Measurements from ENCODE around the gene FEM1C.

FEM1C gene

DNA sequence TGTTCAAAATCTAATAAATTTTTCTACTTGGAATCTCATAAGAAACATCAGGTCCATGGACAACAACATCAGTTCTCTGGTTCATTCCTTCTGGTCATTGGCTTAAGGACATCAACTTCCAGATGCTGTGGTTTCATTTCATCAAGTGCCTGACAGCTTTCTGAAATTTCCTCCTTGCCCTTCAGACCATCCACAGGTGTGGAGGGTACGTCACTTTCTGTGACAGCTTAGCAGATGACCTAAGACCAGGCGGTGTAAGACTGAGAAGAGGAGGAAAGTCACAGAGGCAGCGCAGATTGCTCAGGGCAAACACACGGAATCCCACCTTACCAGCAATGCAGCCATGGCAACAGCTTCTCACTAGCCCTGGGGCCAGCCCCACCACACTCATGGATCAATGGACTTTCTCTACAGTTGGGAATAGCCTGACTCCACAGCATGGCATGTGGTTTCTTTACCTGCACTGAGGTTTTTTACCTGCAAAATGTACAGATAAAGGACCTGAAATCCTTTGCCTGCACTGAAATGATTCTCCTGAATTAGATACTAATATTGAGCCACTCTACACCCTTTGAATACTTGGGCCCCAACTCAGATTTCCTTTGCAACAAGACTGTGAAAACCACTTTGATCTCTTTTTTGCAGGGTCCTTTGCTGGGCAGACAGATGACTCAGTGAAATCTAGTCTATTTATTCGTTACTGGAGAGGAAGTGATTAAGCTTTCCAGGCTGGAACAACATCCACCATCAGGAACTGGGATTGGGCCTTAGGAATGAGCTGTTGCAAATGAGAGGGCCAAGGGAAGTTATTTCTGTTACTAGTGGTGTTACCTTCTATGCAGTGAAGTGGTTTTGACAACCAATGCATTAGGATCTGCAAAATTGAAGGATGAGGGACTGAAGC lies 30.8 kb upstream of the FEM1C start:
- H3K9me3 ChIP-seq (ENCODE audit: control insufficient read depth, insufficient read depth, low read length) = no peaks in the 10 kb centered on the region
- 0 out of 2 replicates have a peak, but pooled peaks cover 4% of the 10 kb centered on the region for H3K36me3 ChIP-seq (ENCODE audit: insufficient read depth, low read length)
- H3K4me1 ChIP-seq (ENCODE audit: insufficient read depth, low read length) = no peaks in the 10 kb centered on the region; the same call in 1 of the 2 replicates
- H3K9ac ChIP-seq (ENCODE audit: low read depth, low read length) = no peak overlapping the region

DNA sequence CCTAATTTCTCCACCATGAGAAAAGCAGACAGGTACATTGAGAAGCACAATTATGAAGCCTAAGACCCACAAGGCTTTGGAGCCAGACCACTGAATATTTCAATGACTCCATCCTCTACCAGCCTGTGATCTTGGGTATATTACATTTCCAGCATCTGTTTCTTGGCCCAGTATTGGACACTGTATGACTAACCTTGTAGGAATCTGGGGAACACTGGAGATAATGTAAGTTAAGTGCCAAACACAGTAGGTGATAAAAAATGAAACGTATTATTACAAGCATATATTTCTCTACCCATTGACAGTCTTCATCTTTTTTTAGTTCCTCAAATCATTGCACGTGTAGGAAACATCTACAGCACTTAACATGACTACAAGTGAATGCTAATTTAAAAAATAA lies 28.6 kb upstream of the FEM1C start:
- Histone ChIP-seq H3K4me1 (ENCODE audit: insufficient read depth, low read length) (no peaks in the 10 kb centered on the region; the same call in 1 of the 2 replicates), H3K9me3 (ENCODE audit: control insufficient read depth, insufficient read depth, low read length) (no peaks in the 10 kb centered on the region), H3K36me3 (ENCODE audit: insufficient read depth, low read length) (0 out of 2 replicates have a peak, but pooled peaks cover 4% of the 10 kb centered on the region), H3K9ac (ENCODE audit: low read depth, low read length) (no peak overlapping the region)

DNA sequence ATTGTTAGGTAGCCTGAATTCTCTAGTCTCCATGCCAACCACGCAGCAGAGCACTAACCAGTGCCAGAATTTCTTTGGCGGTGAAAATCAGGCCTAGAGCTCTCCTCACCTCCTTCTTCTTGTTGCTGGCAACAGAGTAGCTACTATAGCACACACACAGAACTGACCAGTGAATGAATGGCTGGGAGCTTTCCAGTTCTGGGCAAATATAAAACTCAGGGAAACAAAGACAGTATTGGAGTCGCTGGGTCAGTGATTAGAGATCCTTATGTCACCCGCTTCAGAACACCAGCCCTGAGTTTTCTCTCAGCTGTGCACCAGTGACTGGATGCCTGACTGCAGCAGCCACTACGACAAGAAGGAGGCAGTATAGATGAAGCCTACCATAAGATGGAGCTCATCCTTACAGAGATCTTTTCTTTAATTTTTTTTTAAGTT lies 26.9 kb upstream of the FEM1C start:
- H3K9me3 ChIP-seq (ENCODE audit: control insufficient read depth, insufficient read depth, low read length) = no peaks in the 10 kb centered on the region
- no peaks in the 10 kb centered on the region for H3K36me3 ChIP-seq (ENCODE audit: insufficient read depth, low read length)
- no peak overlapping the region for H3K9ac ChIP-seq (ENCODE audit: low read depth, low read length)
- no peaks in the 10 kb centered on the region; the same call in 1 of the 2 replicates for H3K4me1 ChIP-seq (ENCODE audit: insufficient read depth, low read length)

DNA sequence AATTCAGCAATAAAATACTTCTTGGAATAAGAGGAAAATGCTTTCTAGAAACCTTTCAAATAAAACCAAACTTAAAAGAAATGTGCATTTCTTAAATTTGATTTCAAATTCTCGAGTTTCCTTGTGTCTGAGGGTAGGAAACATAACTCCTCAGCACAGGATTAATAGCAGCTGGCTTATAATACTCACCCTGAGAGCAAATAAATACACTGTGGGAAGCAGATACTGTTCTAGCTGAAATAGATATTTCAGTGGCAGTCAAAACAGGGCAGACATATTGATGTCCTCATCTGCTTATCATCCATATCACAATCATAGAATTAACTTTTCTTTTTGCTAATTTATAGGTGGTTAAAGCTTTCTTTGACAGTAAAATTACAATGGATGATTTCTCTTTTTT lies 24.1 kb upstream of the FEM1C start:
- Histone ChIP-seq H3K9ac (ENCODE audit: low read depth, low read length) (no peak overlapping the region), H3K4me1 (ENCODE audit: insufficient read depth, low read length) (no peaks in the 10 kb centered on the region), H3K9me3 (ENCODE audit: control insufficient read depth, insufficient read depth, low read length) (no peaks in the 10 kb centered on the region), H3K36me3 (ENCODE audit: insufficient read depth, low read length) (no peaks in the 10 kb centered on the region)

DNA sequence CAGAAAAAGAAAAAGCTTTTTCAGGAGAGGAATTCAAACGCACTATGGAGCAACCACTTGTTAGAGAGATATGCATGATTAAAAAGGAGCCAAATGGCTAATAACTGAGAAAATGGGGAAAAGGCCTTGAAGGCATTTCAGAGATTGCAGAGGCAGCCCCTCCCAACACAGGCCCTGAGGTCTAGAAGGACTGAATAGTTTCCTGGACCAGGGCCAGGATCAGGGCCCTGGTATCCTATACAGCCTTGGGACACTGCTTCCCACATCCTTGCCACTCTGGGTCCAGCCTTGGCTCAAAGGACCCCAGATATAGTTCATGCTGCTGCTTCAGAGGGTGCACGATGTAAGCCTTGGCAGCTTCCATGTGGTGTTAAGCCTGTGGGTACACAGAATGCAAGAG lies 20.7 kb upstream of the FEM1C start:
- Histone ChIP-seq H3K9ac (ENCODE audit: low read depth, low read length) (no peak overlapping the region), H3K4me1 (ENCODE audit: insufficient read depth, low read length) (no peaks in the 10 kb centered on the region), H3K36me3 (ENCODE audit: insufficient read depth, low read length) (no peaks in the 10 kb centered on the region), H3K9me3 (ENCODE audit: control insufficient read depth, insufficient read depth, low read length) (no peaks in the 10 kb centered on the region)

DNA sequence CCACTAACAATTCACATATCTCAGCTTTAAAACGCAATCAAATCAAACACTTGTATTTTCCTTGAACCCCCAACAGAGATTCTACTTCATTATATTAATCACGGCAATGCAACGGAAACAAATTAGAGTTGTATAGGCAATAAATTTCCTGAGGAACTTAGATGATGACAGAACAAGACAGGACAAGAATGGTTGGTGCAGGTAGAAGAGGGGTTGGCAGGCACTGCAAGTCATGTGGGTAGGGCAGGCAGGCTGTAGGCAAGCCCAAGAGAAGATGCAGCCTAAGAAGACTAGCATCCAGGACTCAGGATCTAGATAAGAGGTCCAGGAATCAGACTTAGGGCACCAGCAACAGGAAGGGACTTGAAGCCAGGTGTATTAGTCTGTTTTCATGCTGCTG lies 16.6 kb upstream of the FEM1C start:
- H3K9ac ChIP-seq (ENCODE audit: low read depth, low read length) = no peak overlapping the region
- peaks cover 11% of the 10 kb centered on the region for H3K4me1 ChIP-seq (ENCODE audit: insufficient read depth, low read length)
- H3K9me3 ChIP-seq (ENCODE audit: control insufficient read depth, insufficient read depth, low read length) = no peaks in the 10 kb centered on the region
- no peaks in the 10 kb centered on the region for H3K36me3 ChIP-seq (ENCODE audit: insufficient read depth, low read length)

DNA sequence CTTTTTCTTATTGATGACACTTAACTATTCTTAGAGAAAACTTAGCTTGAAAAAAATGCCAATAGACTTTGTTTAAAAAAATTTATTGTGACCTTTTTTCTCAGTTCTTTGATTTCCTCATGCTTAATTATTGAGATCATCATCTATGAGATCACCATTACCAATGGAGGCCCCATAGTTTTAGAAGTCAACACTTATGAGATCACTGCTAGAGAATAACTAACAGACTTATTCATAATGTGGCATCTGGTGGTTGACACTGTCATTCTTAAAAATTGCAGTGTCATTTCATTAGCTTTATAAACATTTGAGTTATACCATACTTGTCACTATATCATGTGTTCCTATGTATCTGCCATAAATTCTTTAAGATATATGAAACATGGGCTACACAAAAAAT lies 14.9 kb upstream of the FEM1C start:
- no peaks in the 10 kb centered on the region for H3K36me3 ChIP-seq (ENCODE audit: insufficient read depth, low read length)
- H3K9ac ChIP-seq (ENCODE audit: low read depth, low read length) = no peak overlapping the region
- H3K4me1 ChIP-seq (ENCODE audit: insufficient read depth, low read length) = peaks cover 11% of the 10 kb centered on the region
- no peaks in the 10 kb centered on the region for H3K9me3 ChIP-seq (ENCODE audit: control insufficient read depth, insufficient read depth, low read length)

DNA sequence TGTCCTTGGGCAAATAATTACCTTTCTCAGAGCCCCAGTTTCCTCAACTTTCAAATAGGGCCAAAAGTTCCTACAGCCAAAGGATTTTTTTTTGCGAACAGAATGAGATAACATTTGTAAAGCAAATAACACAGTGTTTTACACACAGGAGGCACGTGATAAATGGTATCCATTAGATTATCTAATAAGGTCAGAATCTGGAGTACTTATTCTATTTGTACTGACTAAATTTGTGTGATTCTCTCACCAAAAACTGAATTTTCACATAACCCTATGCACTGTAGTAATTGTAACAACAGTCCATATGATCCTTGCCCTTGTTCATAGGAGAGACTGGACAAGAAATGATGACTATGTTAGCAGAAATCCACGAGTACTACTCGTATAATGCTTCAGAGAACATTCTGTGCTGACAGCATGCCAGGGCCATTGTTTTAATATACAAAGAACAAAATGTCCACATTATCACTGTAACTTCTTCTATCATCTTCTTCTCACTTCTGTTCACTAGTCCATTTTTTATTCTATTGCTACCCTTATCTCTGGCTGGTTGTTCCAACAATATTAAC lies 13.9 kb upstream of the FEM1C start:
- Histone ChIP-seq H3K9me3 (ENCODE audit: control insufficient read depth, insufficient read depth, low read length) (no peaks in the 10 kb centered on the region), H3K36me3 (ENCODE audit: insufficient read depth, low read length) (no peaks in the 10 kb centered on the region), H3K9ac (ENCODE audit: low read depth, low read length) (no peak overlapping the region), H3K4me1 (ENCODE audit: insufficient read depth, low read length) (peaks cover 11% of the 10 kb centered on the region)

DNA sequence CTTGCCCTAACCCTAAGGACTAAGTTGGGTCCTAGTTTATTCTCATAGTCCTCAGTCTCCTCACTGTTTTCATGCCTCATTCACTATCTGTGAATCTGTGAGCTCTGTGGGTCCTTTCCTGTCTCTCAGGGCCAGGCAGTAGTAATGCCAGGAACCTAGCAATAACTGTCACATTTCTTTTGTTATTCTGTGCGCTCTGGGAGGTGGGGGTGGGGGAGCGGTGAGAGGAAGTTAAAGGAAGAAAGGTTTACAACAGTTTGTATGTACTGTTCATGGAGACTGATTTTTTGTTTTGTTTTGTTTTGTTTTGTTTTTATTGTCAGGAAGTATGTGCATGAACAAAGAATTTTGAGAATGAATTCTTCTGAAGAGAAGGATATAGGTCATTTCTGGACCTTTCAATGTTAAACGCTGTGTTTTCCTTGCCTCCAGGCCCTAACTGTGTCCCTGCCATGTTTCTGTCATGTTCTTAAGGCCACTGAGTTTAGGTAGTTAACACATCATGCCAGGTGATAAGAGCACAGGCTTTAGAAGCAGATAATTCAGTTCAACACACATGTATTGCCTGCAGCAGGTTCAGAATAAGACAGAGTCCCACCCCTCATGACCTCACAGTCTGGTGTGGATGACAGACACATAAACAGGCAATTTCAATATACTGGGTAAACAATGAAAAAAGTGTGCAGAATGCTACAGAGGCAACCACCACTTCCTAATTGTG lies 13.3 kb upstream of the FEM1C start:
- Histone ChIP-seq H3K36me3 (ENCODE audit: insufficient read depth, low read length) (no peaks in the 10 kb centered on the region), H3K9me3 (ENCODE audit: control insufficient read depth, insufficient read depth, low read length) (no peaks in the 10 kb centered on the region), H3K9ac (ENCODE audit: low read depth, low read length) (no peak overlapping the region), H3K4me1 (ENCODE audit: insufficient read depth, low read length) (peaks cover 11% of the 10 kb centered on the region)

DNA sequence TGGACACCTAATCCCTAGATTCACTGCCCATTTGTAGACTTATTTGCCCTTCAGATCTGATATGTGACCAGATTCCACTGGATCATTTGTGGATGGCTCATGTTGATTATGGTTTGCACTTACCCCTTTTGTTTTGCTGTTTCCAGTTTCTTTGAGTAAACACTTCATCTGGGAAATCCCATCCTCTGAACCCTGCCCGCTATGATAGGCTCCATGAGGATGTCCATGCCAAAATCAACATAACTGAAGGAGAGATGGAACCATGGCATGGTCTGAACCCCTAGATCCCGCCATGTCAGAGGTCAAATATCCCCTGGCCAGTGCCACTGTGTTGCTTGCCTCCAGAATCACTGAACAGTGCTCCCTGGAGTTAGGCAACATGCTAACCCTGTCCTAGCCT lies 11.7 kb upstream of the FEM1C start:
- peaks cover 11% of the 10 kb centered on the region for H3K4me1 ChIP-seq (ENCODE audit: insufficient read depth, low read length)
- no peaks in the 10 kb centered on the region for H3K36me3 ChIP-seq (ENCODE audit: insufficient read depth, low read length)
- H3K9me3 ChIP-seq (ENCODE audit: control insufficient read depth, insufficient read depth, low read length) = no peaks in the 10 kb centered on the region
- H3K9ac ChIP-seq (ENCODE audit: low read depth, low read length) = no peak overlapping the region

DNA sequence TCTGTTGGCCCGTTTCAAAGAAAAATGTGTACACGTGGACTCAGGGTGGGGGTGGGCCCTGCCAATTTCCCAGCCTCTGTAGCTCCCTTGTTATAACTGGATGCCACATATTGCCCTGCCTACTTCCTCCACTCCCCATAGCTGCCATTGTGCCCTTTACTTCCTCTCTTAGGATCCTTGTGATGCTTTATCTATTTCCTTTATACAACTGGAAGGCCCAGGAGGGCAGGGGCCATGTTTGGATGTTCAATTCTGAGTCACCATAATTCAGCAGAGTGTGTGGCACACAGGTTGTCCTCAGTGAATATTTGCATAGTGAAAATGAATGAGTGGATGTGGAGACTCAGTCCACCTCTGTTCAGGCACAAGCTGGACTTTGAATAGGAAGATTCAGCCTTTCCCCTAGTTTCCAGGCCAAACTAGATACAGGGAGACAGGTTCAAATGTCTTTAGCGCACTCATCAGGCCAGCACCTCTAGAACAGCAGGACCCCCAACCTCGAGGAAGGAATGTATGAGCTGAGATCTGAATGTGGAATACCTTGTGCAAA lies 10.6 kb upstream of the FEM1C start:
- Histone ChIP-seq H3K36me3 (ENCODE audit: insufficient read depth, low read length) (no peaks in the 10 kb centered on the region), H3K9ac (ENCODE audit: low read depth, low read length) (no peak overlapping the region), H3K9me3 (ENCODE audit: control insufficient read depth, insufficient read depth, low read length) (no peaks in the 10 kb centered on the region), H3K4me1 (ENCODE audit: insufficient read depth, low read length) (peaks cover 11% of the 10 kb centered on the region)

DNA sequence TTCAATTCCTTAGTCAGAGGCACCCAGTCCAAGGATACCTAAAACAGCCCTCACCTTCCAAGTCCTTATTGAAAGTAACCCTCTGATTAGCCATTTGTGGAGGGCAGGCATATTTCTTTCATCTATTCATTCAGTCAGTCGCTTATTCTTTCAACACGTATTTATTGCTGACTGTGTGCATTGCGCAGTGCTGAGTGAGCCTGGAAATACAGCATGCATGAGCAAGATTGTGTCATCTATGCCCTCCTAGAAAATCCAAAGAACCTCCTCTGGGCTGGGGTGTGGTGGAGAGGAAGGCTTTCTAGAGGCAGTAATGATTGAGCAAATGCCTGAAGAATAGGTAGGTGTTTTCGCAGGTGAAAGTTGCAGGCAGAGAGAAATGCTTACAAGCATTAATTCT lies 8.5 kb upstream of the FEM1C start:
- Histone ChIP-seq H3K36me3 (ENCODE audit: insufficient read depth, low read length) (no peaks in the 10 kb centered on the region), H3K4me1 (ENCODE audit: insufficient read depth, low read length) (peaks cover 9% of the 10 kb centered on the region), H3K9ac (ENCODE audit: low read depth, low read length) (no peak overlapping the region), H3K9me3 (ENCODE audit: control insufficient read depth, insufficient read depth, low read length) (no peaks in the 10 kb centered on the region)

DNA sequence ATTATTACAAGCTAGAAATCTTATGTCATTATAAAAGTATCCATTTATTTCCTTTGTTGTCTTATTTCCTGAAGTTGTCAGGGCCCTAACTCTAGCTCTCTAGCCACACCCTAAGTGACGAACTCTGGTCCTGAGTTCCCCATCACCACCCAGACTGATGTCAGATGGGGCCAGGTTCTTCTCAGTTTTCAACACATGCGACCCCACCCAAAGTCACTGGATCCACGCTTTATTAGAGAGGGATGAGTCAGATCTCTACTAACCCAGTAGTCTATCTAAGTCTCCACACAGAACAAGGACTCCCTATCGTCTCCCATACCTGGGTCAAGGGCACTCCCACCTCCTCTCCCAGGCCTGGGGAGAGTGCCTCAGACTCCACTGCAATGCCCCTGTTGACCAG lies 6.8 kb upstream of the FEM1C start:
- no peak overlapping the region for H3K9ac ChIP-seq (ENCODE audit: low read depth, low read length)
- no peaks in the 10 kb centered on the region for H3K36me3 ChIP-seq (ENCODE audit: insufficient read depth, low read length)
- H3K9me3 ChIP-seq (ENCODE audit: control insufficient read depth, insufficient read depth, low read length) = no peaks in the 10 kb centered on the region
- no peaks in the 10 kb centered on the region for H3K4me1 ChIP-seq (ENCODE audit: insufficient read depth, low read length)

DNA sequence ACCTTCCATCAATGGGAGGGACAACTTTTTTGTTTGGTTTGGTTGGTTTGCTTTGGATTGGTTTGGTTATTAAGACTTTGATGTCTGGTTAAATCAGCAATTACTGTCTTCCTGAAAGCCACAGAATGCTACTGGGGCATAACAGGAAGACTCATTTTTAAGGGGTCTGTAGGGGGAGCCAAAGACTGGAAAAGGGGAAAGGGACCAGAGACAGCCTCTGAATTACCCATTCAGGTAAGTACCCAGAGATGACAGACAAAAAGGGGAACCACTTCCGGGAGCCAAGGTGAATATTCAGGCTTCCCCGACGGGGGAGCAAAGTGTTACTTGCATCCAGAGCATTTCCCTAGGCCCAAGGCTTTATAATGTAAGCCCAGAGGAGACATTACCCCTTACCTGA lies 4.6 kb upstream of the FEM1C start:
- H3K9ac ChIP-seq (ENCODE audit: low read depth, low read length) = no peak overlapping the region
- no peaks in the 10 kb centered on the region for H3K36me3 ChIP-seq (ENCODE audit: insufficient read depth, low read length)
- peaks cover 8% of the 10 kb centered on the region; the same call in 1 of the 2 replicates for H3K9me3 ChIP-seq (ENCODE audit: control insufficient read depth, insufficient read depth, low read length)
- no peaks in the 10 kb centered on the region for H3K4me1 ChIP-seq (ENCODE audit: insufficient read depth, low read length)
